Measurements from ENCODE around the gene MYL2. TPM values are rescaled to one million over a fixed set of nuclear protein-coding genes. Genes with fewer than 3 reads are reported as not detected.

Gene MYL2
- total RNA-seq, 2 donors from 2014 or later: 2.4 TPM; not detected in 1

GRCh38 chr12:110921262-110921661, 883 bp upstream of the MYL2 start:
- H3K4me1 ChIP-seq: no peaks in the 10 kb centered on the region

DNA sequence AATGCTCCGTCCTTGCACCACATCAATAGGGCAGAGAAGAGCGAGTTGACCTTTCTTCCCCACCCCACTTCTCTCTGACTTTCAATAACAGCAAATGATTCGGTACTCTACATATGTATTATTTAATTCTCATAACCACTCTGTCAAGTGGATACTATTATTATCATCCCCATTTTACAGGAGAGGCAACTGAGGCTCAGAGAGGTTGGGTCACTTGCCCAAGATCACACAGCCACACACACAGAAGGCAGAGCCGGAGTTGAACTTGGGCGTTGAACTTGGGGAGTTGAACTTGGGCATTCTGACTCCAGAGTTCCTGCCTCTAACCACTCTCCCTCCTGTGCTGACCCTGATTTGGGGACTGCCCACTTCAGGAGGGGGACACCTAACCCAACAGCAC, 659 bp downstream of the MYL2 start:
- TF ChIP-seq, protein P1, sequence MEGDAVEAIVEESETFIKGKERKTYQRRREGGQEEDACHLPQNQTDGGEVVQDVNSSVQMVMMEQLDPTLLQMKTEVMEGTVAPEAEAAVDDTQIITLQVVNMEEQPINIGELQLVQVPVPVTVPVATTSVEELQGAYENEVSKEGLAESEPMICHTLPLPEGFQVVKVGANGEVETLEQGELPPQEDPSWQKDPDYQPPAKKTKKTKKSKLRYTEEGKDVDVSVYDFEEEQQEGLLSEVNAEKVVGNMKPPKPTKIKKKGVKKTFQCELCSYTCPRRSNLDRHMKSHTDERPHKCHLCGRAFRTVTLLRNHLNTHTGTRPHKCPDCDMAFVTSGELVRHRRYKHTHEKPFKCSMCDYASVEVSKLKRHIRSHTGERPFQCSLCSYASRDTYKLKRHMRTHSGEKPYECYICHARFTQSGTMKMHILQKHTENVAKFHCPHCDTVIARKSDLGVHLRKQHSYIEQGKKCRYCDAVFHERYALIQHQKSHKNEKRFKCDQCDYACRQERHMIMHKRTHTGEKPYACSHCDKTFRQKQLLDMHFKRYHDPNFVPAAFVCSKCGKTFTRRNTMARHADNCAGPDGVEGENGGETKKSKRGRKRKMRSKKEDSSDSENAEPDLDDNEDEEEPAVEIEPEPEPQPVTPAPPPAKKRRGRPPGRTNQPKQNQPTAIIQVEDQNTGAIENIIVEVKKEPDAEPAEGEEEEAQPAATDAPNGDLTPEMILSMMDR (IDR thresholded peaks at IDR 0.05): no peak
- Histone ChIP-seq H3K27ac (no peak overlapping the region), H3K4me3 (no peak overlapping the region), H3K36me3 (no peaks in the 10 kb centered on the region), H3K27me3 (no peaks in the 10 kb centered on the region), H3K9me3 (no peaks in the 10 kb centered on the region), H3K4me1 (no peaks in the 10 kb centered on the region), H3K9ac (ENCODE audit: low read depth in 2 of 2, low read length in 2 of 2) (no peak overlapping the region)
- intact Hi-C loops (cut with DNase I): no loop called here
- DNase-seq: no peak

More at GRCh38 chr12:110921262-110921661, 883 bp upstream of the MYL2 start:
- Histone ChIP-seq H3K4me3 (no peak overlapping the region), H3K27ac (no peak overlapping the region), H3K36me3 (no peaks in the 10 kb centered on the region), H3K27me3 (no peaks in the 10 kb centered on the region), H3K9me3 (no peaks in the 10 kb centered on the region), H3K9ac (ENCODE audit: low read depth in 2 of 2, low read length in 2 of 2) (no peak overlapping the region)
- TF ChIP-seq, protein P1 (IDR thresholded peaks at IDR 0.05): no peak
- intact Hi-C loops (cut with DNase I): no loop called here
- DNase-seq: no peak

GRCh38 chr12:110917961-110918360, 2.4 kb downstream of the MYL2 start:
- intact Hi-C loops (cut with DNase I): no loop called here
- no peak overlapping the region for H3K4me3 ChIP-seq
- no peaks in the 10 kb centered on the region for H3K36me3 ChIP-seq
- H3K9ac ChIP-seq (ENCODE audit: low read depth in 2 of 2, low read length in 2 of 2): no peak overlapping the region
- no peaks in the 10 kb centered on the region for H3K27me3 ChIP-seq
- H3K27ac ChIP-seq: no peak overlapping the region
- DNase-seq: no peak
- H3K9me3 ChIP-seq: no peaks in the 10 kb centered on the region
- H3K4me1 ChIP-seq: no peaks in the 10 kb centered on the region
- TF ChIP-seq, protein P1 (IDR thresholded peaks at IDR 0.05): no peak

GRCh38 chr12:110917467-110917866, 2.9 kb downstream of the MYL2 start:
- DNase-seq: no peak
- intact Hi-C loops (cut with DNase I): no loop called here
- no peaks in the 10 kb centered on the region for H3K4me1 ChIP-seq
- no peak overlapping the region for H3K4me3 ChIP-seq
- no peaks in the 10 kb centered on the region for H3K36me3 ChIP-seq
- H3K27me3 ChIP-seq: no peaks in the 10 kb centered on the region
- H3K9ac ChIP-seq (ENCODE audit: low read depth in 2 of 2, low read length in 2 of 2): no peak overlapping the region
- H3K9me3 ChIP-seq: no peaks in the 10 kb centered on the region
- no peak overlapping the region for H3K27ac ChIP-seq
- TF ChIP-seq, protein P1 (IDR thresholded peaks at IDR 0.05): no peak

GRCh38 chr12:110916295-110916875, 4.0 kb downstream of the MYL2 start:
- Histone ChIP-seq H3K9ac (ENCODE audit: low read depth in 2 of 2, low read length in 2 of 2) (no peak overlapping the region), H3K9me3 (no peaks in the 10 kb centered on the region), H3K27ac (no peak overlapping the region), H3K4me1 (no peaks in the 10 kb centered on the region), H3K4me3 (no peak overlapping the region), H3K27me3 (no peaks in the 10 kb centered on the region), H3K36me3 (no peaks in the 10 kb centered on the region)
- TF ChIP-seq, protein P1 (IDR thresholded peaks at IDR 0.05): no peak
- no peak for DNase-seq
- intact Hi-C loops (cut with DNase I): no loop called here

Measured in colonic mucosa (tissue), 4 donors.